ENCODE measurements around the gene SRD5A3. TPM values are rescaled to one million over a fixed set of nuclear protein-coding genes. Genes with fewer than 3 reads are reported as not detected.

SRD5A3 gene
- total and polyA plus RNA-seq, 4 experiments from 2014 or later: 2.9 to 26.2 (median 6.7) TPM

- ChIA-PET CTCF (ENCODE audit: partially characterized antibody) (no interaction called here), POLR2A (ENCODE audit: partially characterized antibody) (no interaction called here)
- Histone ChIP-seq H3K27ac (ENCODE audit: low read depth, low read length) (no peak overlapping the region), H3K4me1 (ENCODE audit: insufficient read depth, low read length) (peaks cover 50% of the 10 kb centered on the region), H3K9me3 (ENCODE audit: control insufficient read depth in 1 of 2, low read length in 2 of 2) (no peaks in the 10 kb centered on the region), H3K36me3 (ENCODE audit: insufficient read depth, low read length) (peaks cover 7% of the 10 kb centered on the region), H3K27me3 (ENCODE audit: insufficient read depth, low read length) (no peaks in the 10 kb centered on the region), H3K4me3 (ENCODE audit: low read length in 2 of 2) (no peak overlapping the region)
- Mint-ChIP-seq H3K4me1 (peaks cover 38 to 60% (median 48%) of the 10 kb centered on the region in 4 donors), H3K4me3 (no peak overlapping the region), H3K27me3 (no peaks in the 10 kb centered on the region), H3K27ac (no peak overlapping the region), H3K36me3 (peaks cover 27 to 41% of the 10 kb centered on the region in 2 donors), H3K9me3 (no peaks in the 10 kb centered on the region)
- intact Hi-C loops (cut with micrococcal nuclease): no loop called here
- DNase-seq: no peak
Observed at GRCh38 chr4:55405073-55405472, 59.0 kb downstream of the SRD5A3 start.

DNA sequence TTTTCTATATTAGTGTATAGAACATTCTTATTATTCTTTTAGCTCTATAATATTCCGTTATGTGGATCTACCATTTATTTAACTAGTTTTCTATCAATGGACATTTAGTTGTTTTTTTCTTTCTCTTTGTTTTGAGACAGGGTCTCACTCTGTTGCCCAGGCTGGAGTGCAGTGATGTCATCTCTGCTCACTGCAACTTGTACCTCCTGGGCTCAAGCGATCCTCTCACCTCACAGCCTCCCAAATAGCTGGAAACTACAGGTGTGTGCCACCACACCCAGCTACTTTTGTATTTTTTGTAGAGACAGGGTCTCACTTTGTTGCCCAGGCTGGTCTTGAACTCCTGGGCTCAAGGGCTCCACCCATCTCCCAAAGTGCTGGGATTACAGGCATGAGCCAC lies 60.5 kb downstream of the SRD5A3 start:
- ChIA-PET CTCF (ENCODE audit: partially characterized antibody) (interaction anchor here (1.9 kb wide), 1 partner anchor 61 kb away, joined by 6 read pairs; the partner anchor contains the start of gene SRD5A3), POLR2A (ENCODE audit: partially characterized antibody) (interaction anchor here (2.0 kb wide), 1 partner anchor 11 kb away, joined by 5 read pairs; the partner anchor contains the start of gene TMEM165)
- Histone ChIP-seq H3K4me1 (ENCODE audit: insufficient read depth, low read length) (peaks cover 41% of the 10 kb centered on the region), H3K27ac (ENCODE audit: low read depth, low read length) (no peak overlapping the region), H3K4me3 (ENCODE audit: low read length in 2 of 2) (no peak overlapping the region), H3K9me3 (ENCODE audit: control insufficient read depth in 1 of 2, low read length in 2 of 2) (no peaks in the 10 kb centered on the region), H3K27me3 (ENCODE audit: insufficient read depth, low read length) (no peaks in the 10 kb centered on the region), H3K36me3 (ENCODE audit: insufficient read depth, low read length) (peaks cover 7% of the 10 kb centered on the region)
- intact Hi-C loops (cut with micrococcal nuclease): no loop called here
- no peak for DNase-seq
- no peak overlapping the region for H3K4me3 Mint-ChIP-seq
- peak overlapping the region in 3 of 7 donors; percentile 52 to 87 (median 62) for H3K27ac Mint-ChIP-seq
- H3K4me1 Mint-ChIP-seq: peaks cover 32 to 56% (median 45%) of the 10 kb centered on the region in 4 donors
- peaks cover 23 to 35% of the 10 kb centered on the region in 2 donors for H3K36me3 Mint-ChIP-seq
- H3K27me3 Mint-ChIP-seq: no peaks in the 10 kb centered on the region
- no peaks in the 10 kb centered on the region for H3K9me3 Mint-ChIP-seq

DNA sequence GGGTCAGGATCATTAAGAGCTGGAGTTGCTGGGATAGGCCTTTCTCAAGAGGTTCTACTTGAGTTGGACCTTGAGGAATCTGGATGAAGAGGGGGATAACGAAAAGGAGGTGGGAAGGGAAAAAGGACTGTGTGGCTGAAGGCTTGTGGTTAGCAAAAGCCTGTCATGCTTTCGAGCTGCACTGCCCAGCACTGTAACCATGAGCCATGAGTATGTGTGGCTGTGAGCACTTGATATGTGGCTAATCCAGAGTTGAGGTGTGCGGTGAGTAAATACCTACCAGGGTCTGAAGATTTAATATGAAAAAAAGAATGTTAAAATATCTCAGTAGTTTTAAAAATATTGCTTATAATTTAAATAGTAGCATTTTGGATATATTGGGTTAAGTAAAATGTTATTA lies 61.1 kb downstream of the SRD5A3 start:
- H3K27me3 Mint-ChIP-seq: no peaks in the 10 kb centered on the region
- POLR2A ChIA-PET (ENCODE audit: partially characterized antibody): interaction anchor here (2.0 kb wide), 1 partner anchor 12 kb away, joined by 5 read pairs; the partner anchor contains the start of gene TMEM165
- intact Hi-C loops (cut with micrococcal nuclease): no loop called here
- peaks cover 7% of the 10 kb centered on the region for H3K36me3 ChIP-seq (ENCODE audit: insufficient read depth, low read length)
- no peak overlapping the region for H3K4me3 ChIP-seq (ENCODE audit: low read length in 2 of 2)
- no peaks in the 10 kb centered on the region for H3K9me3 ChIP-seq (ENCODE audit: control insufficient read depth in 1 of 2, low read length in 2 of 2)
- H3K27ac Mint-ChIP-seq: peak overlapping the region in 3 of 7 donors; percentile 28 to 87 (median 62)
- H3K4me1 Mint-ChIP-seq: peaks cover 36 to 56% (median 48%) of the 10 kb centered on the region in 4 donors
- peaks cover 41% of the 10 kb centered on the region for H3K4me1 ChIP-seq (ENCODE audit: insufficient read depth, low read length)
- no peaks in the 10 kb centered on the region for H3K27me3 ChIP-seq (ENCODE audit: insufficient read depth, low read length)
- H3K36me3 Mint-ChIP-seq: peaks cover 27 to 40% of the 10 kb centered on the region in 2 donors
- no peaks in the 10 kb centered on the region for H3K9me3 Mint-ChIP-seq
- no peak overlapping the region for H3K27ac ChIP-seq (ENCODE audit: low read depth, low read length)
- DNase-seq: no peak
- CTCF ChIA-PET (ENCODE audit: partially characterized antibody): interaction anchor here (1.9 kb wide), 1 partner anchor 61 kb away, joined by 6 read pairs; the partner anchor contains the start of gene SRD5A3
- peak overlapping the region in 1 of 8 donors; percentile 54 for H3K4me3 Mint-ChIP-seq

DNA sequence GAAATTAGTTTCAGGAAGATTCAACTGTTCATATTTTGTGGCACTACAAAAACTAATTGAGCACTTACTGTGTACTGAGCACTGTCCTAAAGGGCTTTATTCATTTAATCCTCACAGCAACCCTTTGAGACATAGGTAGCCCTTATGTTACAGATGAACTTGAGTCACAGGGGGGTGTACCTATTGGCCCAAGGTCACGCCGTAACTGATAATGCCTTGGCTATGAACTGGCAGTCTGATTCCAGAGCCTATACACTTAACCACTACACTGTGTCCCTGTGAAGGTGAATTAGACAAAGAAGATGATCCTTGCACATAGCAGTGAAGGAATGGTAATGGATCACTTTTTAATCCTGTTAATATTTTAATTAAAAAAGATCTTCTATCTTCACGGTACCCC lies 61.7 kb downstream of the SRD5A3 start:
- ChIA-PET POLR2A (ENCODE audit: partially characterized antibody) (no interaction called here), CTCF (ENCODE audit: partially characterized antibody) (no interaction called here)
- H3K4me3 Mint-ChIP-seq: no peak overlapping the region
- H3K9me3 Mint-ChIP-seq: no peaks in the 10 kb centered on the region
- peaks cover 41% of the 10 kb centered on the region for H3K4me1 ChIP-seq (ENCODE audit: insufficient read depth, low read length)
- no peaks in the 10 kb centered on the region for H3K27me3 Mint-ChIP-seq
- no peaks in the 10 kb centered on the region for H3K27me3 ChIP-seq (ENCODE audit: insufficient read depth, low read length)
- peaks cover 27 to 40% of the 10 kb centered on the region in 2 donors for H3K36me3 Mint-ChIP-seq
- H3K27ac ChIP-seq (ENCODE audit: low read depth, low read length): no peak overlapping the region
- H3K27ac Mint-ChIP-seq: peak overlapping the region in 1 of 7 donors; percentile 53
- H3K4me3 ChIP-seq (ENCODE audit: low read length in 2 of 2): no peak overlapping the region
- intact Hi-C loops (cut with micrococcal nuclease): no loop called here
- no peaks in the 10 kb centered on the region for H3K9me3 ChIP-seq (ENCODE audit: control insufficient read depth in 1 of 2, low read length in 2 of 2)
- peaks cover 37 to 56% (median 48%) of the 10 kb centered on the region in 4 donors for H3K4me1 Mint-ChIP-seq
- no peak for DNase-seq
- peaks cover 7% of the 10 kb centered on the region for H3K36me3 ChIP-seq (ENCODE audit: insufficient read depth, low read length)

GRCh38 chr4:55409468-55410171 lies 63.6 kb downstream of the SRD5A3 start:
- Mint-ChIP-seq H3K4me3 (no peak overlapping the region), H3K36me3 (peaks cover 20 to 38% of the 10 kb centered on the region in 2 donors), H3K4me1 (peaks cover 34 to 50% (median 42%) of the 10 kb centered on the region in 4 donors), H3K27me3 (no peaks in the 10 kb centered on the region), H3K9me3 (no peaks in the 10 kb centered on the region), H3K27ac (peak overlapping the region in 4 of 7 donors; percentile 25 to 77 (median 62))
- Histone ChIP-seq H3K27ac (ENCODE audit: low read depth, low read length) (no peak overlapping the region), H3K4me3 (ENCODE audit: low read length in 2 of 2) (no peak overlapping the region), H3K36me3 (ENCODE audit: insufficient read depth, low read length) (peaks cover 7% of the 10 kb centered on the region), H3K9me3 (ENCODE audit: control insufficient read depth in 1 of 2, low read length in 2 of 2) (no peaks in the 10 kb centered on the region), H3K4me1 (ENCODE audit: insufficient read depth, low read length) (peaks cover 41% of the 10 kb centered on the region), H3K27me3 (ENCODE audit: insufficient read depth, low read length) (no peaks in the 10 kb centered on the region)
- DNase-seq: no peak
- intact Hi-C loops (cut with micrococcal nuclease): no loop called here
- CTCF ChIA-PET (ENCODE audit: partially characterized antibody): interaction anchor here (0.9 to 1.7 kb wide), 7 partner anchors 9 to 145 kb away, joined by 3 to 7 read pairs (median 3); no protein-coding TSS in a partner anchor
- POLR2A ChIA-PET (ENCODE audit: partially characterized antibody): interaction anchor here (1.4 kb wide), 1 partner anchor 10 kb away, joined by 3 read pairs; no protein-coding TSS in a partner anchor

DNA sequence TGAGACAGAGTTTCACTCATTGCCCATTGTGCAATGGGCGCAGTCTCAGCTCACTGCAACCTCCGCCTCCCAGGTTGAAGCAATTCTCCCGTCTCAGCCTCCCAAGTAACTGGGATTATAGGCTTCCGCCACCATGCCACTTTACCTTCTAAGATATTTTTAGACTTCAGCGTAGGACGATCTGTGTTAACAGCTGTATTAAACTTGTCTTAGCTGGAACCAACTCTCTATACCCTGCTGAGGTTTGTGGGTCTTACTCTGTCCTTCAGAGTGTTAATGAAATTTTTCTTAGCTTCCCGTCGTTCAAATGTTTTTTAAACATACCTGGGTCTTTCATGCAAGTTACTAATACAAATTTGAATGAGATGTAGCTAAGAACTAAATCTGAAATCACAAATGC lies 64.4 kb downstream of the SRD5A3 start:
- Mint-ChIP-seq H3K9me3 (no peaks in the 10 kb centered on the region), H3K4me1 (peaks cover 33 to 47% (median 39%) of the 10 kb centered on the region in 4 donors), H3K27me3 (no peaks in the 10 kb centered on the region), H3K27ac (peak overlapping the region in 1 of 7 donors; percentile 5), H3K36me3 (peaks cover 18 to 38% of the 10 kb centered on the region in 2 donors), H3K4me3 (no peak overlapping the region)
- intact Hi-C loops (cut with micrococcal nuclease): no loop called here
- Histone ChIP-seq H3K36me3 (ENCODE audit: insufficient read depth, low read length) (no peaks in the 10 kb centered on the region), H3K4me1 (ENCODE audit: insufficient read depth, low read length) (peaks cover 40% of the 10 kb centered on the region), H3K27me3 (ENCODE audit: insufficient read depth, low read length) (no peaks in the 10 kb centered on the region), H3K4me3 (ENCODE audit: low read length in 2 of 2) (no peak overlapping the region), H3K27ac (ENCODE audit: low read depth, low read length) (no peak overlapping the region), H3K9me3 (ENCODE audit: control insufficient read depth in 1 of 2, low read length in 2 of 2) (no peaks in the 10 kb centered on the region)
- POLR2A ChIA-PET (ENCODE audit: partially characterized antibody): interaction anchor here (1.7 kb wide), 1 partner anchor 136 kb away, joined by 4 read pairs; no protein-coding TSS in a partner anchor
- CTCF ChIA-PET (ENCODE audit: partially characterized antibody): interaction anchor here (0.7 to 1.7 kb wide), 4 partner anchors 31 to 144 kb away, joined by 3 to 7 read pairs (median 3); no protein-coding TSS in a partner anchor
- no peak for DNase-seq

GRCh38 chr4:55411621-55412020 lies 65.6 kb downstream of the SRD5A3 start:
- Histone ChIP-seq H3K27ac (ENCODE audit: low read depth, low read length) (no peak overlapping the region), H3K4me1 (ENCODE audit: insufficient read depth, low read length) (peaks cover 28% of the 10 kb centered on the region), H3K4me3 (ENCODE audit: low read length in 2 of 2) (no peak overlapping the region), H3K9me3 (ENCODE audit: control insufficient read depth in 1 of 2, low read length in 2 of 2) (no peaks in the 10 kb centered on the region), H3K27me3 (ENCODE audit: insufficient read depth, low read length) (no peaks in the 10 kb centered on the region), H3K36me3 (ENCODE audit: insufficient read depth, low read length) (no peaks in the 10 kb centered on the region)
- Mint-ChIP-seq H3K27ac (peak overlapping the region in 1 of 7 donors; percentile 46), H3K4me3 (no peak overlapping the region), H3K9me3 (no peaks in the 10 kb centered on the region), H3K36me3 (peaks cover 13 to 37% of the 10 kb centered on the region in 2 donors), H3K4me1 (peaks cover 25 to 37% (median 30%) of the 10 kb centered on the region in 4 donors), H3K27me3 (no peaks in the 10 kb centered on the region)
- POLR2A ChIA-PET (ENCODE audit: partially characterized antibody): interaction anchor here (1.7 kb wide), 1 partner anchor 135 kb away, joined by 4 read pairs; no protein-coding TSS in a partner anchor
- intact Hi-C loops (cut with micrococcal nuclease): no loop called here
- DNase-seq: no peak
- CTCF ChIA-PET (ENCODE audit: partially characterized antibody): no interaction called here

Measured in CD4-positive, alpha-beta memory T cell (primary cell).